OCI-LY7 (cell line): ENCODE results near the gene CHPT1.

ENCODE experiments used
- EZH2phosphoT487 ChIP-seq: fragments of 200-600 bp; sonication (generic); IDR thresholded peaks from 2 replicates; pipeline ENCODE4 v1.6.1; 2018; ENCODE audit warnings: low read depth, borderline replicate concordance, mild to moderate bottlenecking, mixed run types, antibody characterized with exemption, low read length, moderate library complexity, mixed read lengths
- TF ChIP-seq, protein P1 (sequence below): fragments of 200-600 bp; sonication (generic); conservative IDR thresholded peaks from 2 replicates; pipeline ENCODE4 v1.5.1; 2014; ENCODE audit warnings: mild to moderate bottlenecking, antibody characterized with exemption, low read length, moderate library complexity, mixed read lengths

DNA sequence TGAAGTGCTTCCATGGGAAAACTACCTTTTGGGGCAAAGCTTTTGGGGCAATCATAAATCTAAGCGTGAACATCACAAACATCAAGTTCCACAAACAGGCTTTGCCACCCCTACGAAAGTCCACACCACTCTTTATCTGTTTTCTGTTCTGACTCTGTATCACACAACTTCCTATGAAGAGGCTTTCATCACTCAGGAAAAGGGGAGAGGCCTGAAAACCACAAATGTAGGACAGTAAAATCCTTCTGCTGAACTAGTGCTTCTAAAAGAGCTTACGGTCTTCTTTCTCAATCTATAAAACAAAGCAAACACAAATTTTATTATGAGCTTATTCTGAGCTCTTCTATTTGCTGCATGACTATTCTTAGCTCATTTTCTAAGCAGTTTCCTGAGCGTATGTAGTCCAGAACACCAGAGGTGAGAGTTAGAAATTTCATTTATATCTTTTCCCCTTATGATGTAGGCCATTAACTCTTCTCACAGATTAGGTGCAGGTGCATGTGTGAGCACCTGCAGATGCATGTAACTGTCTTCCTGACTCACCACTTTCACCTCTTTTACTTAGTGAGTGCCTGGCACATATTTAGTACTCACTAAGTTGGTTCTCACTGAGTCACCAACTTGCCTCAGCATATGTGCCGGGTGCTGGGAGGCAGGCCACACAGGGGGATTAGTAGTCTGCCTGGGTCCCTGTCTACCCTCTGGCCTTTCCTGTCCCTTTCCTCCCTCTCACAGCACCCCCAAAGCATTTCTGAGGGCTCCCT, 74.8 kb downstream of the CHPT1 start:
- no peak for TF ChIP-seq EZH2phosphoT487
- TF ChIP-seq, protein P1, sequence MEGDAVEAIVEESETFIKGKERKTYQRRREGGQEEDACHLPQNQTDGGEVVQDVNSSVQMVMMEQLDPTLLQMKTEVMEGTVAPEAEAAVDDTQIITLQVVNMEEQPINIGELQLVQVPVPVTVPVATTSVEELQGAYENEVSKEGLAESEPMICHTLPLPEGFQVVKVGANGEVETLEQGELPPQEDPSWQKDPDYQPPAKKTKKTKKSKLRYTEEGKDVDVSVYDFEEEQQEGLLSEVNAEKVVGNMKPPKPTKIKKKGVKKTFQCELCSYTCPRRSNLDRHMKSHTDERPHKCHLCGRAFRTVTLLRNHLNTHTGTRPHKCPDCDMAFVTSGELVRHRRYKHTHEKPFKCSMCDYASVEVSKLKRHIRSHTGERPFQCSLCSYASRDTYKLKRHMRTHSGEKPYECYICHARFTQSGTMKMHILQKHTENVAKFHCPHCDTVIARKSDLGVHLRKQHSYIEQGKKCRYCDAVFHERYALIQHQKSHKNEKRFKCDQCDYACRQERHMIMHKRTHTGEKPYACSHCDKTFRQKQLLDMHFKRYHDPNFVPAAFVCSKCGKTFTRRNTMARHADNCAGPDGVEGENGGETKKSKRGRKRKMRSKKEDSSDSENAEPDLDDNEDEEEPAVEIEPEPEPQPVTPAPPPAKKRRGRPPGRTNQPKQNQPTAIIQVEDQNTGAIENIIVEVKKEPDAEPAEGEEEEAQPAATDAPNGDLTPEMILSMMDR: no peak
